Stimulated activated CD8-positive, alpha-beta memory T cell treated with anti-CD3 and anti-CD28 coated beads, Interleukin-7, amount 100 ng/mL, for 48 hours (primary cell): ENCODE measurements around the gene TNFAIP8.

Source experiments
- DNase-seq, 2 donors: peaks; one replicate each; pipeline ENCODE4 v3.0.0-alpha.2; 2020; ENCODE audit warnings: low read depth in 1 of 2; ENCODE audit errors: extremely low read depth in 1 of 2

TNFAIP8 gene

DNA sequence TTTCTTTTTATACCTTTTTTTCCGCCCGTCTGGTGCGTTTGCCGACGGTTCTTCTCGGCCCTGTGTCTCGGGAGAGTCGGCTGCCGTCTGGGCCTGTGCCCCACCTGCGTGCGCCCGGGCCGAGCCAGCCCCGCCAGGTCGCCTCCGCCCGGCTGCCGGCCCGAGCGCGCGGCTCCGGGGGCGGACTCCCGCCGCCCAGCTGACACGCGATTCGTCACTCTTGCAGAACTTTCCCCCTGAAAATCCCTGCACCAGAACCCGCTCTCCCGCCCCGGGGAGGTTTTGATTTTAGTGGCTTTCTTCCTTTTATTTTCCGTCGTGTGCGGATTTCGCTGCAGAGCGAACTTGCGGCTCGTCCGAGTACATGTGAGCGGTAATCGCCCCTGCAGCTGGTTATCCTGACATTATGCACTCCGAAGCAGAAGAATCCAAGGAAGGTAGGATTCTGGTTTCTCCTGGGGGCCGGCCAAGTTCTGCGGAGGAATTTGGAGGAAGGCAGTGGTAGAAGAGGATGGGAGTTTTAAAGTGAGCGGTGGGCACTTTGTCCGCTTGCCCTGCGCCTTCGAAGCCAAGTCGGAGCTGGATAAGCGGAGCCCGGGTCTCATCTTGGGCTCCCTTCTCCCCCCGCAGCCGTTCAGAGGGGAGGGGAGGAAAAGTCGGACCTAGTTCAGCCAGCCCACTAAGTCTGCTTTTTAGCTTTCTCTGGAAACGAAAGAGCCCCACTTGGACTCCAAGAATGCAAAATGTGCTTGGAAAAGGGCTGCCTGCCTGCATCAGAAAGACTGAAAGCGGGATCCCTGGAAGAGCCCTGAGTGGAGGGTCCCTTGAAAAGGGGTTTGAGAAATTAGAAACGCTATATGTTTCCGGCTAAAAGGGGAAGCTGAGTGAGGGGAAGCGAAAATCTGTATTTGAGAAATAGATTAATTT lies at the start of gene TNFAIP8:
TSS of gene TNFAIP8 (plus strand) at position 335 of the 927 bp plus-strand sequence. CDS start at position 407, 72 bp downstream.
- DNase-seq, result peak; percentile 74 to 84

DNA sequence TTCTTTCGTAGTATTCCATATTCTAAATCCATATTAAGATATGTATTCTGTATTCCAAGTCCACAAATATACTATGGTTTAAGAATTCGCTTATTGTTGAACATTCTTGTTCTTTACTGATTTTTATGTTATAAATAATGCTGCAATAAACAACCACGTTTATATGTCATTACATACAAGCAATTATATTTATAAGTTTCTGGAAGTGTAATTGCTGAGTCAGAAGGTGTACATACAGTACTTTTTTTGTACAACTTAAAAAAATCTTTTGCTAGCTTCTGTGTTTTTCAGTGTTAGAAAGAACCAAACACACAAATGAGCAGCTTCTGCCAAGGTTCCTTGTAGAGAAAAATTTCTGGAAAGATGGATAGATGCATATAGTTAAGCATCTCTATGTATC lies 48.6 kb upstream of the TNFAIP8 start:
- DNase-seq, result no peak

DNA sequence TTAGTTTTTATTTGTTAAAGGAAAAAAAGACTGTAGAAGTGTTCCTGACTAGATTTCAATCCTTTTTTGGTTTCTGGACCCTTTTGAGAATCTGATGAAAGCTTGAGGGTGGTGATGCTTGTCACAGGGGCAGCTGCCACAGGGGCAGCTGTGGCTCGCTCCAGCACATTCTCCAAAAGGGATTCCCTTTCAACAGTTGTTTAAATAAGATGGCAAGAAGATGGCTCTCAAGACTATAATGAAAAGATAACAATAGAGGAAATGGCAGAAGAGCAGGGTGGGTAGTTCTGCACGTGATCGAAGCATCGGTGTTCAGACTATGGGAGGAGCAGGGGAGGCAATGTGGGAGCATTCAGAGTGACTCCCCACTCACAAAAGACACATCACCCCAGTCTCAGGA lies 46.5 kb upstream of the TNFAIP8 start:
- DNase-seq, result no peak

DNA sequence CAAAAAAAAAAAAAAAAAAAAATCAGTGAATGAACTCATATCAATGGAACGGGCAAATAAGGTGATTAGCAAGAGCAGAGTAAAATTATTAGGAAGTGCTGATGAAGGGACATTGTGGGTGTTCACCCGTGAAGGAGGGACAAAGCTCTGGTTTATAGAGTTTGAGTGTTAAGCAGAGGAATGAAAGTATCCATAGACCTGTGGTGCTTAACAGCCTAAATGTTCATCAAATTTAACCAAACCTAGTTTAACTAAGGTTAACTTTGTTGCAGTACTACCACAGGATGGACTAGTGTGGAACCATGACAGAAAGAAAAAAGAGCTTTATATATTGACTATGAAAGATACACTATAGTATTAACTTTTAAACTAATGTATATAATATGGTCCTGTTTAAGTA lies 44.1 kb upstream of the TNFAIP8 start:
- DNase-seq, result no peak

DNA sequence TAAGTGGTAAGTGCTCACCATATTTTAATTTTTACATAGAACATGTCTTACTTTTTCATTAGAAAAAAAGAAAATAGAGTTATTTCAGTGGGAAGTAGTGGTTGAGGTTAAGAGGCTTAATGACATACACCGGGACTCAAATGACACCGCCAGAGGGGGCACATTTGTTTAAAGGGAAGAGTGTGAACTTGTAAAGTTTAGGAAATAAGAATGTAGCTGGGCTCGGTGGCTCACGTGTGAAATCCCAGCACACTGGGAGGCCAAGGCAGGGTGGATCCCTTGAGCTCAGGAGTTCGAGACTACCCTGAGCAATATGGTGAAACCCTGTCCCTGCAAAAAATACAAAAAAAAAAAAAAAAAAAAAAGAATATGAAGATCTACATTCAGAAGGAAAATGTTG lies 43.4 kb upstream of the TNFAIP8 start:
- DNase-seq, result no peak

DNA sequence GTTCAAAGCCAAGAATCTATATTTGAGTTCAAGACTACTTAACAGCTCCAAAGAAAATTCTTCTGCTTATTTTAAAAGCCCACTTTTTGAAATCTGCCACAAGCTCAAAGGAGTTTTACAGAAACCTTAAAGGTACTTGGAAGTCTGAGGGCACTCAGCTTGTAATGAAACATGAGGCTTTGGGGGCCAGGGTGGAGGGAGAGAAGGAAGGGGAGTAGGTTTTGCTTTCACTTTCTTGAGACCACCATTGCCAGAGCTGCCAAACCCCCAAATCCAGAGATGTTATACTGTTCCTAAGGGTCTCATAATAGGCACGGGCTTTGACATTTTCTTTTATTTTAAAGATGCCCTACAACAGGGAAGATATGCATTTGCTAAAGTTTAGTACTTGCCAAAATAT lies 42.6 kb upstream of the TNFAIP8 start:
- DNase-seq, result no peak

DNA sequence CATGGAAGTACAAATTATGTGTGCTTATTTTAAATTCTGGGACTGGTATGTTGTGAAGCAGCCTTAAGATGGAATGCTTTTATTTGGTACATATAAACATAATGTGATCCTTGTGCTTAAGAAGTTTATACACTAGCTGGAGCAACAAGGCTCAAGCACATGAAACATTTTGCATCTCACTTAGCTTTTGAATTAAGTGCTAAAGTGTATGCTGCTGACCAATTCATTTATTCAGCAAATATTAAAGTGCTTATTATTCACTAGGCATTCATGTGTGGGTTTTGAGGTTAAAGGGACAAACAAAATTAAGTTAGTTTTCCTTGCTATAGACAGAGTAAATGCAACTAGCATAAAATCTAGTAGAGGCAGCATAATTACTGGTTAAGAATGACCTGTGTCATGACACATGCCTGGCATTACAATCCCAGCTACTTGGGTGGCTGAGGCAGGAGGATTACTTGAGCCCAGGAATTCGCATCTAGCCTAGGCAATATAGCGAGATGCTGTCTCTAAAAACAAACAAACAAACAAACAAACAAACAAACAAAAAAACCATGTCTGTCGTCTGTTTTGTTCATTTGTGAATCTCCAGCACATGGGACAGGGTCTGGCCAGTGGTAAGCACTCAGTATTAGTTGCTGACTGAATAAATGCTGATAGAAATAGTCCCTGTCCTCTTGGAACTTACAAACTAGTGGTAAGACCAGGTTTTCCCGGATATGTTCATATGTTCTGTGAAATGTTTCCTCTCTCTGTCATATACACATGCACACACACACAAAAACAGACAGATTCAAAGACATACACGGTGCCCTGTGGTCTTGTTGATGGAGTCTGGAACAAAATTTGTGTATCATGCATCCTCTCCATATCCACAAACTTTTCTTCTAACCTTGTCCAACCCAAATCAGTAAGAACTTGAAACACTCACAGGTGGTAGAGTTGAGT lies 41.9 kb upstream of the TNFAIP8 start:
- DNase-seq, result no peak

DNA sequence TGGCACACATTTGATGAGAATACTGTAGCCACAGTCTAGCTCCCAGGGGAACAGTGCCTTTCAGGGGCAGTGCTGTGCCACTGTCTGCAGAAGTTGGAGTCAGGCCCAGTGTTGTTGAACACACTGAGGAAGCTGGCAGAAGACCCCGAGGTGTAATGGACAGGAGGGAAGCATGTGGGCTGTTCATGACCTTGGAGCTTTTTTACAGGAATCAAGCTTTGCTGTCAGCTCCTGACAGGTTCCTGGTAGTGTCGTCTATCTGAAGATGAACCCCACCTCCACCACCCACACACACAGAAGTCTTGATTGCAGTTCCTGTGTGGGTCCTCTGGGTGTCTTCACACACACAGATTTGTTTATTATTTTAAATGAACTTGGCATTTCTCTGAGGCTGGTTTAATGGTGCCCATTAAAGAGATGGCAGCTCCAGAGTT lies 40.3 kb upstream of the TNFAIP8 start:
- DNase-seq, result peak in 1 of 2 donors; percentile 68

DNA sequence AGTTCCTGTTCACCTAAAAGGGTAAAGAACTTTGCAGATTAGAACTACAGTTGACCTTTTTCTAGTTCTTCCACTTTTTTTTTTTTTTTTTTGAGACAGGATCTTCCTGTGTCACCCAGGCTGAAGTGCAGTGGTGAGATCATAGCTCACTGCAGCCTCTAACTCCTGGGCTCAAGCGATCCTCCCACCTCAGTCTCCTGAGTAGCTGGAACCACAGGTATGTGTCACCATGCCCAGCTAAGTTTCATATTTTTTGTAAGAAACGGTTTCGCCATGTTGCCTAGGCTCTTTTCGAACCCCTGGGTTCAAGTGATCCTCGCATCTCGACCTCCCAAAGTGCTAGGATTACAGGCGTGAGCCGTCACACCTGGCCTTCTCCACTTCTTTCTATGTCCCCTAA lies 39.7 kb upstream of the TNFAIP8 start:
- no peak for DNase-seq

DNA sequence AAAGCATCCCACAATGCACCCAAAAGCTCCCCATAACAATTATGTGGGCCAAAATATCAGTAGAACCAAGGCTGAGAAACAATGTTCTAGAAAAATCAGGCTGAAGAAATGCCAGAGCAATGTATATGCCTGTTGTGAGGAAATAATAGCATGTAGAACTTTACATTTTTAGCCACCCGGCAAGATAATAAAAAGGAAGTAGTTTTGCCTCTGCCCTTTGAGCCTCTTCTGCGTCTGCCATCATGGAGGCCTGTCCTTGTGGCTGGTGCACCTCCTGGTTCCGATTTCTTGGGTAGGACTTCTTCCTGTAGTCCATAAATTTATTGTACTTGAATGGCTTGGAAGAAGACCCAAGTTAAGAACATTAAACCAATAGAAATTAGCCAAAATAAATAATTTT lies 38.9 kb upstream of the TNFAIP8 start:
- no peak for DNase-seq

DNA sequence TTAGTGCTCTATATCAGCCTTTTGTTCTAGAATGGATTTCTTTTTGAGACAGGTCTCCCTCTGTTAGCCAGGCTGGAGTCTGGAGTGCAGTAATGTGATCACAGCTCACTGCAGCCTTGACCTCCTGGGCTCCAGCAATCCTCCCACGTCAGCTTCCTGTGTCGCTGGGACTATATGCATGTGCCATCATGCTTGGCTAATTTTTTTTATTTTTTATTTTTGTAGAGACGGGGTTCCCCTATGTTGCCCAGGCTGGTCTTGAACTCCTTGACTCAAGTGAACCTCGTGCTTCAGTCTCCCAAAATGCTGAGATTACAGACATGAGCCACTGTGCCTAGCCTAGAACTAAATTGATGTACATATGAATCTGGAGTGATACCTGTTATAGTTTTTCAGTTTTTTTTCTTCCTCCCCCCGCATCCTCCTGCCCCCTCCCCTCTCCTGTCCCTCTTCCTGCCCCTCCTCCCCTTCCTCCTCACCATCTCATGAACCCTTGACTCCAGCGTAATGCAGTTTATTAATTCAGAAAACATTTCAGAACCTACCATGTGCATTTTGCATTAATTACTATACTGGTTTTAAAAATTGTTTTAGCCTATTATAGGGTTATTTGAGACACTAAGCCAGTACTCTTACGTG lies 37.4 kb upstream of the TNFAIP8 start:
- DNase-seq, result no peak

DNA sequence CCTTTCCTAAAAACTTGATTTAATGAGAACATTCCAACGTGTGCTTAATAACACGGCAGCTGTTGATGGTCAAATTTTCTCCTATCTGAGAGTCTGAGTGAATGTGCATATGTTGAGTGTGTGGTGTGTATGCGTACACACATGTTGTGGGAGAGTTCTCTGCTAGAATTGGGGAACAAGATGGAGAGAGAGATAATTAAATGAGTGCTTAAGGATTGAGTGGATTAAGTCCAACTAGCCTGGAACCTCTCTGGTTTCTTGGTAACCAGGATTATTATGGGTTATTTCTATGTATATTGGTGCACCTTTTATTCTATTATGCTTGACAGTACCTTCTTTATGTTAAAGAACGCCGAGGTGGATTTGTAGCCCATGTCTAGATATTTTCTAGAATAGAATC lies 36.4 kb upstream of the TNFAIP8 start:
- no peak for DNase-seq

DNA sequence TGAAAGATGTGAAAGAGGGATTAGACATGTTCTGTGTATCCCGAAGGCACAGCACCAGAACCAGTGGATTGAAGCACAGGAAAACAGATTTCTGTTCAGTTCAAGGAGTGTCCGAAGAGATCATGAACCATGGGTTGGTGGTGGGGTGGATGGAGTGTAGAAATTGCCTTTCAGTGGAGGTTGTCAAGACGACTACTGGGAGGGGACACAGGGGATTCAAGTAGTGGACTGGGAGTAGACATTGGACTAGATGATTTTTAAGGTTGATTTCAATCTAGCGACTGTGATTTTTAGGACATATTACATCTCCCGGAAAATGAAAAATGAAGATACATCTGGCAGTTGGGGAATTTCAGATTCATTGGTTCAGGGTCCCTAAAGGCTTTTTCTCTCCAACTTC lies 35.9 kb upstream of the TNFAIP8 start:
- DNase-seq, result no peak

DNA sequence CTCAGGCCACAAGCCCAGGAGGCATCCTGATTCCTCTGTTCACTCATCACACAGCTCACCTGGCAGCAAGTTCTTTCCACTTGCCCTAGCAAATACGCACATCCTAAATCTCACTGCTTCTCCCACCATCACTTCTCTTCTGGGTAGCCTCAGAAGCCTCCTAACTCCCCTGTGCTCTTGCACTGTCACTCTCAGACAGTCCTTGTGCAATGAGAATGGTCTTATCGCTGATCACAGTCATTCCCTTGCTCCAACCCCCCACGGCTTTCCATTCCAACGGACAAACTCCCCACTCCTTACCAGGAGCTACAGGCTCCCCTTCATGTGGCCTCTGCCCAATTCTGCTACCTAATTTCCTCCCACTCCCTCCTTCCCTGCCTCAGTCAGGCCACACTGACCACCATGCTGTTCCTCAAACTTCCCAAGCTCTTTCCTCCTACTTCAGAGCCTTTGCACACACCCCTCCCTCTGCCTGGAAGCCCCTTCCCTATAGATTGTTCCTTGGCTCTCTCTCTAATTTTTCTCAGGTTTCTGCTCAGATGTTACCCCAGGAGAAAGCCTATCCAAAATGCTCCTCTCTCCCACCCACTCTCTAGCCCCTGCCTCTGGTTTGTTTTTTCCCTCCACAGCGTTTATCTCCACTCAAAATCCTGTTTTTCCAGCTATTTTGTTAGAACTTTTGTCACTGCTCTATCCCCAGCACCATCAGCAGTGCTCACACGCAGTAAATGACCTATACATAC lies 34.1 kb upstream of the TNFAIP8 start:
- DNase-seq, result no peak

DNA sequence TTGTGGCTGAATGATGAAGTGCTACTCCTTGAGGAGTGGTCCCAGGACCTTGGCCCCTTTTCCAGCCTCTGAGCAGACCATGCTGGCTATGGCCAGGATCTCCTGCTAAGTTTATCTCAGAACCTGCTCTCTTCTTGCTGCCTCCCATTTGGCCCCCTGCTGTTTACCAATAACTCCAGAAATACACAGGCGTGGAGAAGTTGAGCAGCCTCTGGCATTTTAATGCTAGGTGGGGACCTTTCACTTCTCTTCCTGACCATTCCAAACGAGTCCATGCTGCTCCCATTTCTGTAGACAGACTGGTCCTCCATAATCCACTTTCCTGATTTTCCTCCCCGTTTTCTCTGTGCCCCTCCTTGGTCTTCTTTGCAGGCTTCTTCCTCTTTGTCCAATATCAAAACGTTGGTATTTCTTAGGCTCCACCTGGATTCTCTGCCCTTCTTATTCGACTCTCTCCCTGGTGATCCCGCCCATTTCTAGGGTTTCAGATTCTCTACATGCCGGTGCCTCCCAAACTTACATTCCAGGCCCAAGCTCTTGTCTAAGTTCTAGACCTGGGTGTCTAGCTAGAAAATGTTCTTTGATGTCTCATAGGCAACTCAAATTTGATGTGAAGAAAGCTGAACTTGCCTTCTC lies 33.4 kb upstream of the TNFAIP8 start:
- no peak for DNase-seq

DNA sequence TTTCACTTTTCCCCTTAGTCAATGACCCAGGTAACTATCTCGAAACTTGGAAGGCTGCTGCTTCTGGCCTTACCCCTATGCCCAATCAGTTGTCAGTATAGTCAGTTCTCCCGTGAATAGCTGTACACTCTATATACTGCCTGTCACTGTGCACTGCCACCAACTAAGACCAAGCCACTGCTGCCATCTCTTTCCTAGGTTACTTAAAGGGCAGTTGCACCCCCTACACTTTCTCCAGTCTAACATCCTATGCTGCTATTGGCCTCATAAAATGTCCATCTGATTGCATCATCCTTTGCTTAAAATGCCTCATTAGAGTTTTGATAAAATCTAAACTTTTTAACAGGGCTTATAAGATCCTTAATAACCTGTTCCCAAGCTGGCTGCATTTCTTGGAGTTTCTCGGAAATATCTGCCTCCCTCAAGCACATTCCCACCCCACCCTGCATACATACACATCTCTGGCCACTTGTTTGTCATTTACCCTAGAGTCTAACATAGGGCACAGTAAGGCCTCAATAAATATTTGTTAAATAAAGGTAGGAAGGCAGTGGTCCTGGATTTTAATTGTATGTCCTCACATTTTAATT lies 32.8 kb upstream of the TNFAIP8 start:
- DNase-seq, result no peak

DNA sequence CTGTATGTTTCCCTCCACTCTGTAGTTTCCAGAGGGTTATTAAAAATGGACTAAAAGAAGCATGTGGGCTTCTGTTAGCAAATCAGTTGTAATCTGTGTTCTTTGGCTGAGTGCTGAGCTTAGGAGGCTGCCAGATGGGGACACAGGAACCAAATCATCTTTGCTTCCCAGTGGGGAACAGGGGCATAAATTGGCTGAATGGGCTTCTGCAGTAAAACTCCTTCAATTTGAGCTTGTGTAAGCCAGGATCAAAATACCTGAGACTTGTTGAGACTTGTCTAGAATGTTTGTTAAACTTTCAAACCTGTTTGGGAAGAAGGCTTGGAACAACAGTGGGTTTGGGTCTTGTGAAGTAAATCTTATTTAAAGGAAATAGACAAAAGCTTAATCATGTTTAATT lies 32.2 kb upstream of the TNFAIP8 start:
- no peak for DNase-seq

DNA sequence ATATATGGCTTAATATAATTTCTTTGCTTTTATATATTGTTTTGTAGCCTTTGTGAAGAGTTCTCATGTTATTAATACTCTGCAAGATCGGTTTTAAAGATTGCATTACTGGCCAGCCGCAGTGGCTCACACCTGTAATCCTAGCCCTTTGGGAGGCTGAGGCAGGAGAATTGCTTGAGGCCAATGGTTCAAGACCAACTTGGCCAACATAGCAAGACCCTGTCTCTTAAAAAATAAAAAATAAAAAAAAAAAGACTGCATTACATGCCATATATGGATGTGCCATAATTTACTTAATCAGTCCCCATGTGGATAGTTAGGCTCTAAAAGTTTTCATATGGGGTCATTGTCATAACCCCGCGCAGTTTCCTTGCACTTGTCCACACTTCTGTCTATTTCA lies 31.0 kb upstream of the TNFAIP8 start:
- no peak for DNase-seq

DNA sequence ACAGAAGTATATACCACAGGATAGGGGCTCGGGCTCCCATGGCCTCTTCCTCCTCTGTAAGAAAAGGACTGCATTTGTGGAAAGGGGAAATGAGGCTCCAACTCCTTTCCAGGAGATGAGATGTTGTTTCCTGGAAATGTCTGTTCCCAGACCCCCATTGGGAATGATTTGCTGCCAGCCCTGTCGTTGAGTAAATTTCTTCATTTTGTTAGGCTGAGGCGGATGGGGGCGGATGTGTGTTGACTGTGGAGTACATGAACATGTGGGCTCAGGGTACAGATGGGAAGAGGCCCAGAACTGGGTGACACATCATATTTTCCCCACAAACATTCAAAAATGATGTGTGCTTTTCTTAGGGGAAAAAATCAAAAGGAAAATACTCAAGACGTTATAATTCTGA lies 28.8 kb upstream of the TNFAIP8 start:
- no peak for DNase-seq
